Tibial artery (tissue), 4 donors: ENCODE data around the gene TFDP1.

Source experiments
- DNase-seq, 2 donors: peaks; one replicate each; pipeline ENCODE4 v3.0.0-alpha.2; 2019
- H3K27ac ChIP-seq, 2 donors: fragments of 200-600 bp; sonication (generic) in 1 of 2; 1 replicate in 1 of 2; 2 replicates in 1 of 2; pipeline ENCODE4 v1.5.1; 2018 to 2019; ENCODE audit warnings: mild to moderate bottlenecking in 1 of 2
- H3K27me3 ChIP-seq, 2 donors: fragments of 200-600 bp; sonication (generic) in 1 of 2; one replicate each; pipeline versions ENCODE4 v1.5.1 to v1.6.0; 2016 to 2019
- H3K36me3 ChIP-seq, 3 donors: fragments of 200-600 bp; sonication (generic) in 2 of 3; one replicate each; pipeline ENCODE4 v1.5.1; 2016 to 2019; ENCODE audit warnings: mild to moderate bottlenecking in 2 of 3
- H3K4me1 ChIP-seq, 4 donors: fragments of 200-600 bp; sonication (generic) in 2 of 4; 1 replicate in 3 of 4; 2 replicates in 1 of 4; pipeline ENCODE4 v1.5.1; 2016 to 2019
- H3K4me3 ChIP-seq, 2 donors: fragments of 200-600 bp; sonication (generic) in 1 of 2; 1 replicate in 1 of 2; 2 replicates in 1 of 2; pipeline ENCODE4 v1.5.1; 2018 to 2019; ENCODE audit warnings: mild to moderate bottlenecking in 2 of 2
- H3K9me3 ChIP-seq, 3 donors: fragments of 200-600 bp; sonication (generic) in 1 of 3; one replicate each; pipeline ENCODE4 v1.5.1; 2016 to 2019
- intact Hi-C: fragments of 100-400 bp; cut with DNase I; formaldehyde crosslinking; loops from one replicate; pipeline ENCODE4 v1.15.0; 2023; ENCODE audit warnings: low total_unique reads
- TF ChIP-seq, protein P1 (sequence below), 2 experiments: fragments of 200-600 bp in 1 of 2; fragments of 450-650 bp in 1 of 2; IDR thresholded peaks; one replicate each; pipeline ENCODE4 v1.5.1; 2017 to 2019; ENCODE audit warnings: antibody characterized with exemption in 2 of 2, mild to moderate bottlenecking in 1 of 2, moderate library complexity in 1 of 2

TFDP1 gene

DNA sequence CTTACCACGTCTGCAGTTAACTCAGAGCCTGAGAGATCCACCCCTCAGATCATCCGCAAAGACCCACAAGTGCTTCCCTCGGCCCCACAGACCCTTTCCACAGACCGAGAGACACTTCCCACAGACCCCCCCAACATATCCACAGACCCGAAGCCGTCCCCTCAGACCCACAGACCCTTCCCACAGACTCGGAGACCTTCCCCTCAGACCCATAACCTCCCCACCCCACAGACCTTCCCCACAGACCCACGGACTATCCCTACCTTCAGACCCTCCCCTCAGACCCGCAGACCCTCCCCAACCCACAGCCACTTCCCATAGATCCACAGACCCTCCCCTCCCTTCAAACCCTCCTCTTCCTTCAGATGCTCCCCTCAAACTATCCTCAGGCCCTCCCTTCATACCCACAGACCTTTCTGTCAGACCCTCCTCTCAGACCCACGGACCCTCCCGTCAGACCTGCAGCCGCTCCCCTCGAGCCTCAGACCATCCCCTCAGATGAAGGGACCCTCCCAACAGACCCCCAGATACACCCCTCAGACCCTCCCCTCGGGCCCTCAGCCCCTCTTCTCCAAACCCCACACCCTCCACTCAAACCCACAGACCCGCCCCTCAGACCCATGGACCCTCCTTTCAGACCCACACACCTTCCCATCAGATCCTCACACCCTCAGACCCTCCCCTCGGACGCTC lies 20.1 kb upstream of the TFDP1 start:
- Histone ChIP-seq H3K27me3 (no peaks in the 10 kb centered on the region), H3K27ac (no peak overlapping the region), H3K4me3 (no peak overlapping the region), H3K4me1 (peaks cover 0 to 5% (median 0%) of the 10 kb centered on the region in 4 donors), H3K36me3 (no peaks in the 10 kb centered on the region), H3K9me3 (no peaks in the 10 kb centered on the region)
- TF ChIP-seq, protein P1, sequence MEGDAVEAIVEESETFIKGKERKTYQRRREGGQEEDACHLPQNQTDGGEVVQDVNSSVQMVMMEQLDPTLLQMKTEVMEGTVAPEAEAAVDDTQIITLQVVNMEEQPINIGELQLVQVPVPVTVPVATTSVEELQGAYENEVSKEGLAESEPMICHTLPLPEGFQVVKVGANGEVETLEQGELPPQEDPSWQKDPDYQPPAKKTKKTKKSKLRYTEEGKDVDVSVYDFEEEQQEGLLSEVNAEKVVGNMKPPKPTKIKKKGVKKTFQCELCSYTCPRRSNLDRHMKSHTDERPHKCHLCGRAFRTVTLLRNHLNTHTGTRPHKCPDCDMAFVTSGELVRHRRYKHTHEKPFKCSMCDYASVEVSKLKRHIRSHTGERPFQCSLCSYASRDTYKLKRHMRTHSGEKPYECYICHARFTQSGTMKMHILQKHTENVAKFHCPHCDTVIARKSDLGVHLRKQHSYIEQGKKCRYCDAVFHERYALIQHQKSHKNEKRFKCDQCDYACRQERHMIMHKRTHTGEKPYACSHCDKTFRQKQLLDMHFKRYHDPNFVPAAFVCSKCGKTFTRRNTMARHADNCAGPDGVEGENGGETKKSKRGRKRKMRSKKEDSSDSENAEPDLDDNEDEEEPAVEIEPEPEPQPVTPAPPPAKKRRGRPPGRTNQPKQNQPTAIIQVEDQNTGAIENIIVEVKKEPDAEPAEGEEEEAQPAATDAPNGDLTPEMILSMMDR (IDR thresholded peaks at IDR 0.05) = no peak
- intact Hi-C loops = no loop called here
- no peak for DNase-seq

GRCh38 chr13:113565526-113566226 lies 18.9 kb upstream of the TFDP1 start:
- H3K27me3 ChIP-seq = no peaks in the 10 kb centered on the region
- no peaks in the 10 kb centered on the region for H3K9me3 ChIP-seq
- H3K4me3 ChIP-seq = no peak overlapping the region
- TF ChIP-seq, protein P1 (IDR thresholded peaks at IDR 0.05) = no peak
- no peaks in the 10 kb centered on the region for H3K36me3 ChIP-seq
- peaks cover 0 to 5% (median 0%) of the 10 kb centered on the region in 4 donors for H3K4me1 ChIP-seq
- intact Hi-C loops = no loop called here
- no peak for DNase-seq
- no peak overlapping the region for H3K27ac ChIP-seq

- TF ChIP-seq, protein P1 (IDR thresholded peaks at IDR 0.05) = no peak
- no peak overlapping the region for H3K27ac ChIP-seq
- H3K27me3 ChIP-seq = no peaks in the 10 kb centered on the region
- peaks cover 0 to 5% (median 0%) of the 10 kb centered on the region in 4 donors for H3K4me1 ChIP-seq
- DNase-seq = no peak
- H3K4me3 ChIP-seq = no peak overlapping the region
- intact Hi-C loops = no loop called here
- no peaks in the 10 kb centered on the region for H3K36me3 ChIP-seq
- no peaks in the 10 kb centered on the region for H3K9me3 ChIP-seq
Measured at GRCh38 chr13:113566227-113566561, 18.4 kb upstream of the TFDP1 start.

DNA sequence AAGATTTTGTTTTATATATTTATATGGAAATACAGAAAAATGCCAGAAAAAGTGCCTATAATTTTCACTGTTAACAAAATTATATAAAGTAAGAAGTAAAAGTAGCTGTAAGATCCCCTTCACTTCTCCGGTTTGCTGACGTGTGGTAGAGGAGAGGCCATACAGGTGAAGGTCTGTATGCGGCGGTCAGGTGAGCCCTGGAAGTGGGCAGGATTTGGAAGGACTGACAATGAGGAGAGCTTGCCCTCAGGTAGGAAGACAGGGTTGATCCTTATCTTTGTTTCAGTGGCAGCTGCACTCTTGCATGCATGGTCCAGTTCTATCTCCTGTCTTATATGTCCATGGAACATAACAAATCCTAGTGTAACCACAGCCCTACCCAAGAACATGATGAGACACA lies 16.9 kb upstream of the TFDP1 start:
- Histone ChIP-seq H3K4me3 (no peak overlapping the region), H3K27me3 (no peaks in the 10 kb centered on the region), H3K27ac (no peak overlapping the region), H3K4me1 (no peaks in the 10 kb centered on the region), H3K36me3 (no peaks in the 10 kb centered on the region), H3K9me3 (peaks cover 0 to 9% (median 0%) of the 10 kb centered on the region in 3 donors)
- no peak for DNase-seq
- intact Hi-C loops = no loop called here
- TF ChIP-seq, protein P1 (IDR thresholded peaks at IDR 0.05) = no peak

GRCh38 chr13:113573065-113573464 lies 11.5 kb upstream of the TFDP1 start:
- DNase-seq = no peak
- TF ChIP-seq, protein P1 (IDR thresholded peaks at IDR 0.05) = no peak
- H3K36me3 ChIP-seq = no peaks in the 10 kb centered on the region
- H3K4me1 ChIP-seq = no peaks in the 10 kb centered on the region
- peaks cover 0 to 39% (median 13%) of the 10 kb centered on the region in 3 donors for H3K9me3 ChIP-seq
- no peaks in the 10 kb centered on the region for H3K27me3 ChIP-seq
- intact Hi-C loops = no loop called here
- no peak overlapping the region for H3K4me3 ChIP-seq
- no peak overlapping the region for H3K27ac ChIP-seq
